NCI-H2227 treated with DMSO at 0.1 percent for 48 hours (cell line): ENCODE measurements around the gene EVA1A.

Source experiments
- DNase-seq: peaks from one replicate; lab custom pipeline; 2025; lab: John Stamatoyannopoulos, UW

EVA1A gene

GRCh38 chr2:75560768-75561565 is at the start of gene EVA1A:
Gene EVA1A, minus strand, starts transcription at chr2:75560939. Its CDS starts 42,799 bp downstream, at chr2:75518140.
- DNase-seq = peak; percentile 35

GRCh38 chr2:75609937-75610508 is 49.3 kb upstream of the EVA1A start:
- no peak for DNase-seq

GRCh38 chr2:75609334-75609689 is 48.6 kb upstream of the EVA1A start:
- DNase-seq = no peak

- DNase-seq = peak; percentile 42
These were observed 48.1 kb upstream of the EVA1A start for GRCh38 chr2:75608684-75609333.

- DNase-seq = no peak
These were observed 47.4 kb upstream of the EVA1A start for GRCh38 chr2:75607988-75608683.

GRCh38 chr2:75607400-75607798 is 46.7 kb upstream of the EVA1A start:
- DNase-seq = no peak

GRCh38 chr2:75606761-75607399 is 46.1 kb upstream of the EVA1A start:
- DNase-seq = no peak

- DNase-seq = no peak
These were observed 45.2 kb upstream of the EVA1A start for GRCh38 chr2:75605770-75606529.

- no peak for DNase-seq
These were observed 43.7 kb upstream of the EVA1A start for GRCh38 chr2:75604484-75604883.

- DNase-seq = no peak
These were observed 42.7 kb upstream of the EVA1A start for GRCh38 chr2:75603477-75603876.

GRCh38 chr2:75602724-75603342 is 42.1 kb upstream of the EVA1A start:
- DNase-seq = no peak

- no peak for DNase-seq
These were observed 39.8 kb upstream of the EVA1A start for GRCh38 chr2:75600461-75601011.

GRCh38 chr2:75598589-75599155 is 37.9 kb upstream of the EVA1A start:
- DNase-seq = no peak

GRCh38 chr2:75597949-75598348 is 37.2 kb upstream of the EVA1A start:
- DNase-seq = no peak

GRCh38 chr2:75596784-75597183 is 36.0 kb upstream of the EVA1A start:
- DNase-seq = no peak

- DNase-seq = no peak
These were observed 35.0 kb upstream of the EVA1A start for GRCh38 chr2:75595541-75596395.

- DNase-seq = no peak
These were observed 33.9 kb upstream of the EVA1A start for GRCh38 chr2:75594596-75594995.

- no peak for DNase-seq
These were observed 32.1 kb upstream of the EVA1A start for GRCh38 chr2:75592888-75593287.

- no peak for DNase-seq
These were observed 31.3 kb upstream of the EVA1A start for GRCh38 chr2:75592030-75592429.
